K562 (cell line): ENCODE data around the gene MAGI3. TPM values are rescaled to one million over a fixed set of nuclear protein-coding genes. Genes with fewer than 3 reads are reported as not detected.
A peak's percentile ranks its signal among the peaks of the same experiment; 100 is the strongest.
"Not testable (repeated sequence)": the region's sequence is repeated elsewhere in the genome, so short reads cannot be mapped to it uniquely, and the experiment has no call there.

ENCODE experiments used
- ATAC-seq: fragments of 200-7000 bp; cut with Tn5 transposase; 3 replicates; pipeline ENCODE4 v1.9.1; 2020; ENCODE audit warnings: moderate library complexity
- BruUV-seq: library from RNA; stranded (reverse); fragments of 400-500 nt; replicated peaks from 2 replicates; lab custom pipeline; 2021; lab: Mats Ljungman, UMichigan
- CTCF ChIA-PET: fragments of 300-600 bp; formaldehyde crosslinking; extraction: SDS; loops from one replicate; lab custom pipeline; 2021; ENCODE audit warnings: low intra/inter-chr PET ratio; lab: Yijun Ruan, JAX
- POLR2A ChIA-PET: fragments of 300-600, 350-650 bp; sonication (Branson Sonifier 250); formaldehyde crosslinking; extraction: SDS; loops from one replicate; lab custom pipeline; 2021; ENCODE audit warnings: antibody characterized with exemption, inconsistent platforms; lab: Yijun Ruan, JAX
- DNase-seq, 4 experiments: peaks; one replicate each; pipeline versions ENCODE4 v3.0.0 to v3.0.0-alpha.2; 2011 to 2018; ENCODE audit warnings: low spot score in 3 of 4, mixed read lengths in 3 of 4; ENCODE audit errors: extremely low read depth in 1 of 4
- FAIRE-seq: peaks from 2 replicates; lab custom pipeline; 2011; peaks lifted over from hg19 to GRCh38; lab: Jason Lieb, UNC
- H2AFZ ChIP-seq: 2 replicates; pipeline ENCODE4 v1.6.0; 2011; ENCODE audit warnings: low read depth, low read length, control low read depth, inconsistent platforms
- H3K27ac ChIP-seq: fragments of 200-600 bp; 3 replicates; pipeline ENCODE4 v1.8.0; 2011; ENCODE audit warnings: low read depth, mild to moderate bottlenecking, control low read depth, inconsistent platforms, low read length, moderate library complexity, mixed read lengths; ENCODE audit errors: extremely low read depth
- H3K27me3 ChIP-seq, 2 experiments: fragments of 300-600 bp in 1 of 2; 2 replicates in 1 of 2; 3 replicates in 1 of 2; pipeline versions ENCODE4 v1.6.0 to v1.8.0; 2011; ENCODE audit warnings: inconsistent platforms in 2 of 2, low read length in 2 of 2, mild to moderate bottlenecking in 1 of 2, mixed read lengths in 1 of 2, moderate library complexity in 1 of 2; ENCODE audit not compliant: control insufficient read depth in 2 of 2, insufficient read depth in 2 of 2
- H3K36me3 ChIP-seq: fragments of 300-600 bp; 3 replicates; pipeline ENCODE4 v1.8.0; 2011; ENCODE audit warnings: mild to moderate bottlenecking, low read length, inconsistent platforms; ENCODE audit not compliant: control insufficient read depth, insufficient read depth
- H3K4me1 ChIP-seq, 2 experiments: fragments of 200-600 bp in 1 of 2; replicated peaks in 1 of 2; 2 replicates in 1 of 2; 3 replicates in 1 of 2; pipeline versions ENCODE4 v1.5.1 to v1.8.0; 2011; ENCODE audit warnings: inconsistent platforms in 2 of 2, low read length in 2 of 2, mild to moderate bottlenecking in 1 of 2, mixed read lengths in 1 of 2, moderate library complexity in 1 of 2; ENCODE audit not compliant: control insufficient read depth in 2 of 2, insufficient read depth in 2 of 2
- H3K4me2 ChIP-seq: 2 replicates; pipeline ENCODE4 v1.6.1; 2011; ENCODE audit warnings: low read length, control low read depth, inconsistent platforms, mixed read lengths; ENCODE audit not compliant: insufficient read depth
- H3K4me3 ChIP-seq: fragments of 200-600 bp; sonication (generic), shearing (Covaris generic); 2 replicates; pipeline ENCODE4 v1.5.1; 2016; ENCODE audit warnings: control low read depth, inconsistent platforms
- H3K79me2 ChIP-seq: fragments of 200-600 bp; 3 replicates; pipeline ENCODE4 v1.8.0; 2011; ENCODE audit warnings: low read length, inconsistent platforms; ENCODE audit not compliant: control insufficient read depth, insufficient read depth
- H3K9ac ChIP-seq, 2 experiments: 2 replicates each; pipeline versions ENCODE4 v1.6.0 to v1.6.1; 2011; ENCODE audit warnings: low read depth in 2 of 2, low read length in 2 of 2, control low read depth in 1 of 2, inconsistent platforms in 1 of 2, mild to moderate bottlenecking in 1 of 2, mixed read lengths in 1 of 2; ENCODE audit not compliant: insufficient read depth in 1 of 2
- H3K9me1 ChIP-seq: one replicate; pipeline ENCODE4 v1.6.0; 2011; ENCODE audit warnings: inconsistent platforms, mild to moderate bottlenecking, low read length, moderate library complexity; ENCODE audit not compliant: control insufficient read depth, insufficient read depth
- H3K9me3 ChIP-seq: replicated peaks from 2 replicates; pipeline ENCODE4 v1.5.1; 2011; ENCODE audit warnings: low read depth, low read length, inconsistent platforms; ENCODE audit not compliant: control insufficient read depth, insufficient read depth
- H4K20me1 ChIP-seq: replicated peaks from 2 replicates; pipeline ENCODE4 v1.6.1; 2011; ENCODE audit warnings: low read length, inconsistent platforms, mixed read lengths; ENCODE audit not compliant: control insufficient read depth, insufficient read depth
- CBX1 ChIP-seq: sonication (generic); IDR thresholded peaks from 2 replicates; pipeline ENCODE4 v1.6.1; 2016; ENCODE audit warnings: antibody characterized with exemption, low read depth, mild to moderate bottlenecking
- CBX3 ChIP-seq, 2 experiments: IDR thresholded peaks; 1 replicate in 1 of 2; 2 replicates in 1 of 2; pipeline ENCODE4 v1.6.1; 2012; ENCODE audit warnings: inconsistent platforms in 2 of 2, low read length in 2 of 2, borderline replicate concordance in 1 of 2, control low read depth in 1 of 2
- CBX5 ChIP-seq: IDR thresholded peaks from 2 replicates; pipeline ENCODE4 v1.6.1; 2014; ENCODE audit warnings: low read depth, borderline replicate concordance
- CEBPZ ChIP-seq: fragments of 150-350 bp; IDR thresholded peaks from 2 replicates; pipeline ENCODE4 v1.6.1; 2014; ENCODE audit warnings: low read depth, mild to moderate bottlenecking, low read length, borderline replicate concordance
- TRIM28 ChIP-seq: fragments of 450-650 bp; IDR thresholded peaks from 2 replicates; pipeline ENCODE4 v1.6.1; 2017
- ZBTB7A ChIP-seq: IDR thresholded peaks from 2 replicates; pipeline ENCODE4 v1.6.1; 2011; ENCODE audit warnings: low read depth, mild to moderate bottlenecking, low read length, moderate library complexity, borderline replicate concordance; ENCODE audit not compliant: control insufficient read depth
- ZFP36 ChIP-seq: fragments of 150-350 bp; IDR thresholded peaks from 2 replicates; pipeline ENCODE4 v1.6.1; 2018; ENCODE audit warnings: low read length, low read depth; ENCODE audit not compliant: partially characterized antibody
- ZNF280A ChIP-seq: fragments of 450-650 bp; IDR thresholded peaks from 2 replicates; pipeline ENCODE4 v1.6.1; 2018; ENCODE audit warnings: mild to moderate bottlenecking, low read depth; ENCODE audit not compliant: partially characterized antibody
- WGBS: fragments of 100-300 bp; shearing (Covaris generic); methylation state at CpG from one replicate; pipeline ENCODE4 v1.1.6; 2016; ENCODE audit warnings: low coverage, mixed read lengths; ENCODE audit not compliant: insufficient coverage; ENCODE audit errors: missing lambda C conversion rate; 5-methylcytosine and 5-hydroxymethylcytosine counted together
- in situ Hi-C: fragments of 300-500 bp; cut with MboI; formaldehyde crosslinking; loops from 4 replicates; pipeline ENCODE4 v1.15.0; 2018; ENCODE audit warnings: inconsistent platforms, mixed read lengths
- intact Hi-C: fragments of 100-400 bp; cut with micrococcal nuclease; formaldehyde crosslinking; loops from 2 replicates; pipeline ENCODE4 v1.14.2; 2022
- polyA plus RNA-seq, 8 experiments: library from polyadenylated mRNA; depleted of rRNA in 4 of 8; stranded (reverse) in 5 of 8; unstranded in 3 of 8; fragments of >200 nt; fragmentation: Nextera tagmentation in 2 of 8; fragmentation: Illumina TruSeq in 1 of 8; extraction: Ambion mirVana in 2 of 8; extraction: Trizol in 1 of 8; gene quantifications; 2 replicates each; pipeline versions ENCODE4 v1.2.1 to v1.2.3, GENCODE V29; 2011 to 2014; ENCODE audit warnings: inconsistent platforms in 1 of 8, missing spikeins in 1 of 8
- total RNA-seq, 7 experiments: library from RNA; depleted of rRNA in 6 of 7; stranded (reverse); fragments of >200 nt in 6 of 7; fragmentation: Illumina TruSeq in 2 of 7; extraction: Trizol in 2 of 7; gene quantifications; 2 replicates each; pipeline versions ENCODE4 v1.2.1 to v1.2.3, GENCODE V29; 2011 to 2021; ENCODE audit warnings: low replicate concordance in 1 of 7

The MAGI3 gene
- total and polyA plus RNA-seq, 9 of the 15 experiments (the other 6 are each of a cell fraction or from before 2014, with no cell fraction given): 1.0 to 8.6 (median 5.5) TPM

DNA sequence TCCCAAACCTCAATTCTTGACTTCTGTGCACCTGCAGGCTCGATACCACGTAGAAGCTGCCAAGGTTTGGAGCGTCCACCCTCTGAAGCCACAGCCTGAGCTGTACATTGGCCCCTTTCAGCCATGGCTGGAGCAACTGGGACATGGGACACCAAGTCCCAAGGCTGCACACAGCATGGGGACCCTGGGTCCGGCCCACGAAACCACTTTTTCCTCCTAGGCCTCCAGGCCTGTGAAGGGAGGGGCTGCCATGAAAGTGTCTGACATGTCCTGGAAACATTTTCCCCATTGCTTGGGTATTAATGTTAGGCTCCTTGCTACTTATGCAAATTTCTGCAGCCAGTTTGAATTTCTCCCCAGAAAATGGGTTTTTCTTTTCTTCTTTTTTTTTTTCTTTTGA lies 328.3 kb downstream of the MAGI3 start:
- 88% methylated on average over 5 of the region's 5 CpGs for WGBS
- TF ChIP-seq CEBPZ (0 out of 2 replicates have a peak, but pooled peaks have one; percentile 49), CBX1 (0 out of 2 replicates have a peak, but pooled peaks have one; percentile 64), CBX3 (IDR thresholded peaks at IDR 0.05; ENCODE audit: borderline replicate concordance in 1 of 2, low read length in 2 of 2) (peak in 1 of 2 experiments; percentile 48; a peak in 1 of 3 replicates), TRIM28 (peak; percentile 68; the same call in 1 of the 2 replicates), ZFP36 (peak; percentile 90), CBX5 (peak; percentile 53; the same call in 1 of the 2 replicates), ZBTB7A (peak; percentile 21; the same call in 1 of the 2 replicates), ZNF280A (peak; percentile 18)
- TF ChIP-seq, all 486 proteins: peak for 8; not testable (repeated sequence) for 478
- H2AFZ ChIP-seq, intact Hi-C loops, DNase-seq, H3K79me2 ChIP-seq, H3K4me3 ChIP-seq, H3K27ac ChIP-seq, in situ Hi-C loops, H3K4me1 ChIP-seq, H4K20me1 ChIP-seq, H3K4me2 ChIP-seq, ATAC-seq, H3K9me1 ChIP-seq, FAIRE-seq, CTCF ChIA-PET, BruUV-seq, H3K27me3 ChIP-seq, H3K9ac ChIP-seq: not testable (repeated sequence)
- POLR2A ChIA-PET: interaction anchor here (0.6 kb wide), 1 partner anchor 1205 kb away, joined by 3 read pairs; no protein-coding TSS in a partner anchor
- H3K9me3 ChIP-seq: peaks cover 16% of the 10 kb centered on the region
- H3K36me3 ChIP-seq: peaks cover 33% of the 10 kb centered on the region; the same call in 2 of the 3 replicates
